ENCODE results near the gene CDV3.

Gene CDV3

GRCh38 chr3:133568294-133569014 lies 5.0 kb upstream of the CDV3 start:
- no peak for DNase-seq

- no peak for DNase-seq
Measured at GRCh38 chr3:133570139-133570936, 3.1 kb upstream of the CDV3 start.

GRCh38 chr3:133570937-133571320 lies 2.6 kb upstream of the CDV3 start:
- no peak for DNase-seq

GRCh38 chr3:133572158-133573053 lies 1.1 kb upstream of the CDV3 start:
- no peak for DNase-seq

GRCh38 chr3:133573054-133573628 lies 345 bp upstream of the CDV3 start:
- DNase-seq, result no peak

GRCh38 chr3:133574260-133574881 lies 885 bp downstream of the CDV3 start:
- no peak for DNase-seq

- no peak for DNase-seq
Measured at GRCh38 chr3:133575086-133575485, 1.6 kb downstream of the CDV3 start.

GRCh38 chr3:133576169-133576568 lies 2.7 kb downstream of the CDV3 start:
- no peak for DNase-seq

GRCh38 chr3:133578548-133579191 lies 5.2 kb downstream of the CDV3 start:
- no peak for DNase-seq

- no peak for DNase-seq
Measured at GRCh38 chr3:133583396-133583795, 9.9 kb downstream of the CDV3 start.

- DNase-seq, result no peak
Measured at GRCh38 chr3:133588035-133588434, 14.5 kb downstream of the CDV3 start.

- peak in 1 of 58 donors; percentile 3 for DNase-seq
Measured at GRCh38 chr3:133588784-133589465, 15.4 kb downstream of the CDV3 start.

GRCh38 chr3:133589503-133589902 lies 16.0 kb downstream of the CDV3 start:
- DNase-seq, result no peak

- DNase-seq, result no peak
Measured at GRCh38 chr3:133591271-133591742, 17.8 kb downstream of the CDV3 start.

- no peak for DNase-seq
Measured at GRCh38 chr3:133592843-133593242, 19.4 kb downstream of the CDV3 start.

- no peak for DNase-seq
Measured at GRCh38 chr3:133593243-133593642, 19.8 kb downstream of the CDV3 start.

- DNase-seq, result no peak
Measured at GRCh38 chr3:133595341-133595740, 21.9 kb downstream of the CDV3 start.

GRCh38 chr3:133598405-133598804 lies 24.9 kb downstream of the CDV3 start:
- no peak for DNase-seq

GRCh38 chr3:133599280-133599679 lies 25.8 kb downstream of the CDV3 start:
- DNase-seq, result no peak
